Measurements from ENCODE around the gene FLT3.

Gene FLT3

DNA sequence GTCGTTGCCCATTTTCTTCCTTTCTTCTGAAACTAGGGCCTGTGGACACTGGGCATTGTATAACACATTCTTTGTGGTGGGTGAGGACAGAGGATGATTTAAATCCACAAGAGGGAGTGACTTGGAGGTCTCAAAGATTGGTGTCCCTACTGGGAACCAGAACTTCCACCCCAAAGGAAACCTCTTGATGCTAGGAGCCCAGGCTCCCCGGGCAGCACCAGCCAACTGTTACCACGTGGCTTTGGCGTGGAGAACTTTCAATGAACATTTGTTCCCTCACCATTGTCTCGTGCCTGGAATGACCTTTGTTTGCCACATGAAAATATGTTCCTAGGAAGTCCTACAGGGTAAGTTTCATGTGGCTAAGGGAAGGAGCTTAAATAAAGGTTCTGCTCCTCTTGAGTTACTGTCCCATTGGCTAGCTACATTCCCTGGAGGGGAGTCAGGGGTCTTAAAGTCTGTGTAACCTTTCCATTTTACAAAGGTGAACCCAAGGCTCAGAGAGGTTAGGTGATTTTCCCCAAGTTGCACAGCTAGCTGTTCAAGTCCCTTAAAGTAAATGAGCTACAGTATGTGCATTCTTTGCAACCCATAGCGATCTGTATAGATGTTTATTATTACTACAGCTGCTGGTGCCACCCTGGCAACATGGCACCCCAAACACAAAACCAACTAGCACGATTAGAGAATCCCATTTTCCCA lies 126.3 kb downstream of the FLT3 start:
- TF ChIP-seq CEBPB (IDR thresholded peaks at IDR 0.05) (no peak), EP300 (IDR thresholded peaks at IDR 0.05; ENCODE audit: borderline replicate concordance) (no peak), NFIC (IDR thresholded peaks at IDR 0.05) (no peak), FOXM1 (IDR thresholded peaks at IDR 0.05; ENCODE audit: borderline replicate concordance, low read depth) (no peak), TAF1 (IDR thresholded peaks at IDR 0.05; ENCODE audit: low read depth) (no peak)
- TF ChIP-seq, protein P1, sequence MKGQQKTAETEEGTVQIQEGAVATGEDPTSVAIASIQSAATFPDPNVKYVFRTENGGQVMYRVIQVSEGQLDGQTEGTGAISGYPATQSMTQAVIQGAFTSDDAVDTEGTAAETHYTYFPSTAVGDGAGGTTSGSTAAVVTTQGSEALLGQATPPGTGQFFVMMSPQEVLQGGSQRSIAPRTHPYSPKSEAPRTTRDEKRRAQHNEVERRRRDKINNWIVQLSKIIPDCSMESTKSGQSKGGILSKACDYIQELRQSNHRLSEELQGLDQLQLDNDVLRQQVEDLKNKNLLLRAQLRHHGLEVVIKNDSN (IDR thresholded peaks at IDR 0.05) = no peak

DNA sequence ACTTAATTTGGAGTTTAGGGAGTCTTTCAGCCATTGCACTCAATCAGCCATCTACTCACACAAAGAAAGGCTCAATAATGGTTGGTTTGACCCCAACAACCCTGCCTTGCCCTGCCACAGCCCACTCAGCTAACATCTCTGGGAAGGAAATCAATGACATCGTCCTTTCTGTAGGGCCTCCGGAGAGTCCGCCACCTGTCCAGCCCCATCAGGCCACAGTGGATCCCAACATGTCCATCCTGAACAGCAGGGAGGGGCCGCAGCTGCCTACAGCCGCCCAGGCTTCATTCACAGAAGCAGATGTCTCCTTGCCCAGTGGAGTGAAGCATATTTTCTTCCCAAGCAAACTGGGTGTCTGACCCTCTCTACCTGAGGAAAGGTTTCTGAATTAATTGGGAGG lies 127.1 kb downstream of the FLT3 start:
- no peak for TF ChIP-seq NFIC (IDR thresholded peaks at IDR 0.05)
- TF ChIP-seq, protein P2, sequence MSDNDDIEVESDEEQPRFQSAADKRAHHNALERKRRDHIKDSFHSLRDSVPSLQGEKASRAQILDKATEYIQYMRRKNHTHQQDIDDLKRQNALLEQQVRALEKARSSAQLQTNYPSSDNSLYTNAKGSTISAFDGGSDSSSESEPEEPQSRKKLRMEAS (IDR thresholded peaks at IDR 0.05) = no peak
- TF ChIP-seq, protein P3, sequence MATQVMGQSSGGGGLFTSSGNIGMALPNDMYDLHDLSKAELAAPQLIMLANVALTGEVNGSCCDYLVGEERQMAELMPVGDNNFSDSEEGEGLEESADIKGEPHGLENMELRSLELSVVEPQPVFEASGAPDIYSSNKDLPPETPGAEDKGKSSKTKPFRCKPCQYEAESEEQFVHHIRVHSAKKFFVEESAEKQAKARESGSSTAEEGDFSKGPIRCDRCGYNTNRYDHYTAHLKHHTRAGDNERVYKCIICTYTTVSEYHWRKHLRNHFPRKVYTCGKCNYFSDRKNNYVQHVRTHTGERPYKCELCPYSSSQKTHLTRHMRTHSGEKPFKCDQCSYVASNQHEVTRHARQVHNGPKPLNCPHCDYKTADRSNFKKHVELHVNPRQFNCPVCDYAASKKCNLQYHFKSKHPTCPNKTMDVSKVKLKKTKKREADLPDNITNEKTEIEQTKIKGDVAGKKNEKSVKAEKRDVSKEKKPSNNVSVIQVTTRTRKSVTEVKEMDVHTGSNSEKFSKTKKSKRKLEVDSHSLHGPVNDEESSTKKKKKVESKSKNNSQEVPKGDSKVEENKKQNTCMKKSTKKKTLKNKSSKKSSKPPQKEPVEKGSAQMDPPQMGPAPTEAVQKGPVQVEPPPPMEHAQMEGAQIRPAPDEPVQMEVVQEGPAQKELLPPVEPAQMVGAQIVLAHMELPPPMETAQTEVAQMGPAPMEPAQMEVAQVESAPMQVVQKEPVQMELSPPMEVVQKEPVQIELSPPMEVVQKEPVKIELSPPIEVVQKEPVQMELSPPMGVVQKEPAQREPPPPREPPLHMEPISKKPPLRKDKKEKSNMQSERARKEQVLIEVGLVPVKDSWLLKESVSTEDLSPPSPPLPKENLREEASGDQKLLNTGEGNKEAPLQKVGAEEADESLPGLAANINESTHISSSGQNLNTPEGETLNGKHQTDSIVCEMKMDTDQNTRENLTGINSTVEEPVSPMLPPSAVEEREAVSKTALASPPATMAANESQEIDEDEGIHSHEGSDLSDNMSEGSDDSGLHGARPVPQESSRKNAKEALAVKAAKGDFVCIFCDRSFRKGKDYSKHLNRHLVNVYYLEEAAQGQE (IDR thresholded peaks at IDR 0.05; ENCODE audit: low read depth) = no peak
- TF ChIP-seq TAF1 (IDR thresholded peaks at IDR 0.05; ENCODE audit: low read depth) = no peak
- TF ChIP-seq EP300 (IDR thresholded peaks at IDR 0.05; ENCODE audit: borderline replicate concordance) = no peak
- no peak for TF ChIP-seq TEAD4 (IDR thresholded peaks at IDR 0.05)
- TF ChIP-seq EGR1 (IDR thresholded peaks at IDR 0.05) = no peak
- TF ChIP-seq FOXM1 (IDR thresholded peaks at IDR 0.05; ENCODE audit: borderline replicate concordance, low read depth) = no peak
- no peak for TF ChIP-seq YY1 (IDR thresholded peaks at IDR 0.05; ENCODE audit: low read depth)
- no peak for TF ChIP-seq RAD21 (IDR thresholded peaks at IDR 0.05; ENCODE audit: low read depth)
- no peak for TF ChIP-seq TCF12 (IDR thresholded peaks at IDR 0.05; ENCODE audit: low read depth)
- TF ChIP-seq ZBTB7A (IDR thresholded peaks at IDR 0.05; ENCODE audit: low read depth) = no peak
- TF ChIP-seq CEBPB (IDR thresholded peaks at IDR 0.05) = no peak
- no peak for TF ChIP-seq CREB1 (IDR thresholded peaks at IDR 0.05; ENCODE audit: low read depth)

DNA sequence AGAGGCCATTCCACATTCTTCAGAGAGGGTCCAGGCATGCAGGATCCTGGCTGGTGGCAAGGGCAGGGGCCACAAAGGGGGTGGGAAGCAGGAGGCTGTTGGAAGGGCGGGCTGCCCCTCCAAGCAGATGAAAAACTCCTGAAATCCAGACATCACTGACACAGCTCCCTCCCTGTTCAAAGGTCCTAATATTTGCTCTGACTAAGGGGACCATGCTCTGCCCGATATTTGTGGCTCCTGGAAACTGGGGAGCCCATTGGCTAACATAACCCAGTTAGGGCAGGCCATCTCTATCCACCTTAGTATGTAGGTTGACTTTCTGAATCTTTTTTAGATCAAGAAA lies 127.9 kb downstream of the FLT3 start:
- TF ChIP-seq EP300 (IDR thresholded peaks at IDR 0.05; ENCODE audit: borderline replicate concordance) (no peak), RAD21 (IDR thresholded peaks at IDR 0.05; ENCODE audit: low read depth) (no peak), TAF1 (IDR thresholded peaks at IDR 0.05; ENCODE audit: low read depth) (no peak), TEAD4 (IDR thresholded peaks at IDR 0.05) (no peak), ZBTB7A (IDR thresholded peaks at IDR 0.05; ENCODE audit: low read depth) (no peak), TCF12 (IDR thresholded peaks at IDR 0.05; ENCODE audit: low read depth) (no peak), NFIC (IDR thresholded peaks at IDR 0.05) (no peak), FOXM1 (IDR thresholded peaks at IDR 0.05; ENCODE audit: borderline replicate concordance, low read depth) (no peak), YY1 (IDR thresholded peaks at IDR 0.05; ENCODE audit: low read depth) (no peak), CEBPB (IDR thresholded peaks at IDR 0.05) (no peak), CREB1 (IDR thresholded peaks at IDR 0.05; ENCODE audit: low read depth) (no peak), EGR1 (IDR thresholded peaks at IDR 0.05) (no peak)
- TF ChIP-seq, protein P2 (IDR thresholded peaks at IDR 0.05) = no peak
- TF ChIP-seq, protein P1 (IDR thresholded peaks at IDR 0.05) = no peak
- TF ChIP-seq, protein P3 (IDR thresholded peaks at IDR 0.05; ENCODE audit: low read depth) = no peak

DNA sequence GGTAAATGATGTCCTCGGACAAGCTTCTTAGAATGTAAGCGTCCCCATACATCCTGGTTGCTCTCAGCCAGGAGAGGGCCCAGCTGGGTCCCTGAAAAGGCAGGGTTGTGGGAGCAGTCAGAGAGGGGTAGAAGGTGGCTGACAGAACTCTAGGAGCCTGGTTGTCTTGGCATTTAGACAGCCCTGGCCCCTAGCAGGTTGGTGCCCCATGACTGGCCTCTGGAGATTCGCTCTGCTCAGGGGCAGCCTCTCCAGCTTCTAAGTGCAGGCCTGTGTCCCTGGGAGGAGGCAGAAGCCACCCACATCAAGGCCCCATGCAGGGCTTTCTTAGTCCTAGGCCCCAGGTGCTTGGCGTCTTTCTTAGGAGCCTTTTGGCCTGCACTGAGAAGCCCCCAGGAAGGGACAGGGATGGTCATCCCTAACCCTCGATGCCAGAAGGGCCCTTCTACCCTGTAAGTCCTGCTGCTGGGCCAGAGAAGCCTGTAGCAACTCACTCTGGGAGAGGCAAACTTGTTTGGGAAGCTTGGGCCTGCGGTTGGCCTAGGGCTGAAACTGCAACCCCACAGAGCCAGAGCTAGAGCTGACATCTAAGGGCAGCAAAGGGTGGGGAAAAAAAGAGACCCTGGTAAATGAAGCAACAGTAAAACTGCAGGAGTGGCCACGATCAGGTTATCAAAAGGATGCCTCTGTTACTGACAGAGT lies 128.4 kb downstream of the FLT3 start:
- TF ChIP-seq, protein P2 (IDR thresholded peaks at IDR 0.05) = no peak
- TF ChIP-seq EGR1 (IDR thresholded peaks at IDR 0.05) (no peak), NFIC (IDR thresholded peaks at IDR 0.05) (no peak), FOXM1 (IDR thresholded peaks at IDR 0.05; ENCODE audit: borderline replicate concordance, low read depth) (no peak)

DNA sequence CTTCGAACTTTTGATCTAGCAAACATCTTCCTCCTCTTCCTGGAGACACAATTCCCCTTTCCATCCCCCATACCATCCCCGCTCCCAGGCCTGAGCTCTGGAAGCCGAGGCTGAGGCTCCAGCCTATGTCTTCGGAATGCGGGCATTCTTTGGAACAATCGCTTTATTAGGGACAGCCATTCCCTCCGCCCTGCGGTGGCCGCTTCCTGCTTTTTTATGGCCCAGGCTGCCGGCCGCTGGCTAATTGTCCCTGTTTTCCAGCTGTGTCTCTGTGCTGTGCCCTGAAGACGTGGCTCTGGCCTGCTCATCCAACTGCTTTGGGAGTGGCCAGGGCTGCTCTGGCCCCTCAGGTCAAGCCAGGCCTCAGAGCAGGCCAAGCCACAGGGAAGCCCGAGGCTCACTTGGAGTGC lies 129.1 kb downstream of the FLT3 start:
- no peak for TF ChIP-seq NFIC (IDR thresholded peaks at IDR 0.05)
- no peak for TF ChIP-seq ZBTB7A (IDR thresholded peaks at IDR 0.05; ENCODE audit: low read depth)
- TF ChIP-seq EGR1 (IDR thresholded peaks at IDR 0.05) = no peak
- TF ChIP-seq TAF1 (IDR thresholded peaks at IDR 0.05; ENCODE audit: low read depth) = no peak
- no peak for TF ChIP-seq YY1 (IDR thresholded peaks at IDR 0.05; ENCODE audit: low read depth)
- TF ChIP-seq CREB1 (IDR thresholded peaks at IDR 0.05; ENCODE audit: low read depth) = no peak
- TF ChIP-seq TEAD4 (IDR thresholded peaks at IDR 0.05) = no peak
- TF ChIP-seq FOXM1 (IDR thresholded peaks at IDR 0.05; ENCODE audit: borderline replicate concordance, low read depth) = no peak

Measured in Ishikawa (cell line).